ENCODE data around the gene INSM2. TPM values are rescaled to one million over a fixed set of nuclear protein-coding genes. Genes with fewer than 3 reads are reported as not detected.

INSM2 gene
- total RNA-seq, 1 experiment from 2014 or later = not detected

GRCh38 chr14:35525695-35526094 lies 8.3 kb upstream of the INSM2 start:
- no TSS peak for BruUV-seq (replicated peaks)
- Histone ChIP-seq H3K9me3 (ENCODE audit: low read depth, low read length, poor library complexity, severe bottlenecking) (peaks cover 7% of the 10 kb centered on the region), H3K36me3 (ENCODE audit: insufficient read depth, low read length, poor library complexity, severe bottlenecking) (no peaks in the 10 kb centered on the region), H3K4me3 (ENCODE audit: low read depth, low read length, poor library complexity, severe bottlenecking) (no peak overlapping the region), H3K27ac (ENCODE audit: low read depth, low read length, poor library complexity, severe bottlenecking) (no peak overlapping the region), H3K27me3 (replicated peaks; ENCODE audit: insufficient read depth, low read depth, low read length, poor library complexity) (peaks cover 13% of the 10 kb centered on the region), H3K4me1 (ENCODE audit: insufficient read depth, low read length, poor library complexity, severe bottlenecking) (no peaks in the 10 kb centered on the region)
- intact Hi-C loops (cut with micrococcal nuclease; ENCODE audit: unreplicated experiment) = no loop called here
- TF ChIP-seq CTCF (conservative IDR thresholded peaks at IDR 0.05; ENCODE audit: low read depth, low read length) (no peak), EZH2 (IDR thresholded peaks at IDR 0.05; ENCODE audit: borderline replicate concordance, low read depth, low read length, poor library complexity, severe bottlenecking) (no peak)
- ChIA-PET CTCF (no interaction called here), POLR2A (ENCODE audit: low non-redundant PET) (no interaction called here)
- no peak for DNase-seq (ENCODE audit: low spot score)

GRCh38 chr14:35526962-35527361 lies 7.0 kb upstream of the INSM2 start:
- H3K36me3 ChIP-seq (ENCODE audit: insufficient read depth, low read length, poor library complexity, severe bottlenecking) = no peaks in the 10 kb centered on the region
- no peak for DNase-seq (ENCODE audit: low spot score)
- peaks cover 25% of the 10 kb centered on the region for H3K27me3 ChIP-seq (replicated peaks; ENCODE audit: insufficient read depth, low read depth, low read length, poor library complexity)
- no TSS peak for BruUV-seq (replicated peaks)
- intact Hi-C loops (cut with micrococcal nuclease; ENCODE audit: unreplicated experiment) = no loop called here
- H3K9me3 ChIP-seq (ENCODE audit: low read depth, low read length, poor library complexity, severe bottlenecking) = peaks cover 7% of the 10 kb centered on the region
- no peak overlapping the region for H3K27ac ChIP-seq (ENCODE audit: low read depth, low read length, poor library complexity, severe bottlenecking)
- no peaks in the 10 kb centered on the region for H3K4me1 ChIP-seq (ENCODE audit: insufficient read depth, low read length, poor library complexity, severe bottlenecking)
- TF ChIP-seq EZH2 (IDR thresholded peaks at IDR 0.05; ENCODE audit: borderline replicate concordance, low read depth, low read length, poor library complexity, severe bottlenecking) (no peak), CTCF (conservative IDR thresholded peaks at IDR 0.05; ENCODE audit: low read depth, low read length) (no peak)
- CTCF ChIA-PET = no interaction called here
- no peak overlapping the region for H3K4me3 ChIP-seq (ENCODE audit: low read depth, low read length, poor library complexity, severe bottlenecking)
- POLR2A ChIA-PET (ENCODE audit: low non-redundant PET) = no interaction called here

- H3K4me3 ChIP-seq (ENCODE audit: low read depth, low read length, poor library complexity, severe bottlenecking) = no peak overlapping the region
- CTCF ChIA-PET = interaction anchor here (0.6 kb wide), 1 partner anchor 94 kb away, joined by 3 read pairs; no protein-coding TSS in a partner anchor
- no peak for TF ChIP-seq EZH2 (IDR thresholded peaks at IDR 0.05; ENCODE audit: borderline replicate concordance, low read depth, low read length, poor library complexity, severe bottlenecking)
- TF ChIP-seq CTCF (conservative IDR thresholded peaks at IDR 0.05; ENCODE audit: low read depth, low read length) = no peak
Measured at GRCh38 chr14:35531960-35532747, 1.8 kb upstream of the INSM2 start.

More at GRCh38 chr14:35531960-35532747, 1.8 kb upstream of the INSM2 start:
- POLR2A ChIA-PET (ENCODE audit: low non-redundant PET) = no interaction called here
- intact Hi-C loops (cut with micrococcal nuclease; ENCODE audit: unreplicated experiment) = loop anchor here (5.0 to 10.0 kb wide), 2 partner anchors 155 to 283 kb away; no protein-coding TSS in a partner anchor
- peaks cover 65% of the 10 kb centered on the region for H3K27me3 ChIP-seq (replicated peaks; ENCODE audit: insufficient read depth, low read depth, low read length, poor library complexity)
- H3K9me3 ChIP-seq (ENCODE audit: low read depth, low read length, poor library complexity, severe bottlenecking) = no peaks in the 10 kb centered on the region
- no TSS peak for BruUV-seq (replicated peaks)
- H3K27ac ChIP-seq (ENCODE audit: low read depth, low read length, poor library complexity, severe bottlenecking) = no peak overlapping the region
- DNase-seq (ENCODE audit: low spot score) = no peak
- peaks cover 13% of the 10 kb centered on the region for H3K4me1 ChIP-seq (ENCODE audit: insufficient read depth, low read length, poor library complexity, severe bottlenecking)
- H3K36me3 ChIP-seq (ENCODE audit: insufficient read depth, low read length, poor library complexity, severe bottlenecking) = no peaks in the 10 kb centered on the region
